Activated T-helper 17 cell treated with anti-CD3 and anti-CD28 coated beads, Interleukin-2, amount 50 U/mL, for 72 hours (primary cell): Measurements from ENCODE around the gene RGS7. TPM values are rescaled to one million over a fixed set of nuclear protein-coding genes. Genes with fewer than 3 reads are reported as not detected.
"Not testable (repeated sequence)": the region's sequence is repeated elsewhere in the genome, so short reads cannot be mapped to it uniquely, and the experiment has no call there.

ENCODE experiments used
- ATAC-seq: fragments of 150-1000 bp; cut with Tn5 transposase; replicated peaks from 2 replicates; pipeline ENCODE4 v1.10.0; 2021; ENCODE audit warnings: mild to moderate bottlenecking, moderate library complexity
- H3K27ac Mint-ChIP-seq: one replicate; pipeline ENCODE4 v1.8.0; 2022; ENCODE audit warnings: mixed read lengths
- H3K27me3 Mint-ChIP-seq: one replicate; pipeline ENCODE4 v1.8.0; 2022; ENCODE audit warnings: mixed read lengths
- H3K36me3 Mint-ChIP-seq: one replicate; pipeline ENCODE4 v1.8.0; 2022; ENCODE audit warnings: low read depth, mild to moderate bottlenecking, mixed read lengths
- H3K4me1 Mint-ChIP-seq: one replicate; pipeline ENCODE4 v1.8.0; 2022; ENCODE audit warnings: mixed read lengths
- H3K4me3 Mint-ChIP-seq: one replicate; pipeline ENCODE4 v1.8.0; 2022; ENCODE audit warnings: mild to moderate bottlenecking, mixed read lengths
- H3K9me3 Mint-ChIP-seq: one replicate; pipeline ENCODE4 v1.8.0; 2022; ENCODE audit warnings: mixed read lengths
- total RNA-seq, 2 donors: library from RNA; stranded (reverse); gene quantifications; one replicate each; pipeline ENCODE4 v1.2.3, GENCODE V29; 2022

Gene RGS7
- total RNA-seq, 2 donors from 2014 or later = not detected

DNA sequence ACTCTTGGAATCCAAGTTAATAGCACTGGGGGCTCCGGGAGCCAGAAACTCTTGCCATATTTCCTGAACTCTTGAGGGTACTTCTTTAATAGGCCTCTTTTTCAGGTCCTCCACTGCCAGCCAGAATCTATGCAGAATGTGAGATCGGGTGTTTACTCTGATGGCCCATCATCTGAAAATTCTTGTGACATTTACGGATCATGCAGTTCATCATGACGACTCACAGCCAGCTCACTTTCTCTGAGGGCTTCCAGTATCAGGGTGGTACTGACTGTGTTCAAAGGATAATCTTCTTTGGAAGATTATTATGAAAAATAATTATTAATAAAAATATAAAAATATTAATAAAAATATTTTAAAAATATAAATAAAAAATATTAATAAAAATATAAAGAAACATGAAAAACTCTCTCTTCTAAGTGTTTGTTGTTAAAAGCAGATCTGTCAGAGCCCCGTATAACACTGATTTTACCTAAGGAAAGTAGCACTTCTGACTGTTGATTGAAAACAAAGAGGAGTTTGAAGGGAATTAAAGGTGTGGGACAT is 550.7 kb downstream of the RGS7 start:
- H3K4me1 Mint-ChIP-seq = no peaks in the 10 kb centered on the region
- ATAC-seq = no peak
- H3K36me3 Mint-ChIP-seq = no peaks in the 10 kb centered on the region
- H3K27me3 Mint-ChIP-seq = peaks cover 6% of the 10 kb centered on the region
- H3K9me3 Mint-ChIP-seq = no peaks in the 10 kb centered on the region
- no peak overlapping the region for H3K27ac Mint-ChIP-seq
- no peak overlapping the region for H3K4me3 Mint-ChIP-seq

DNA sequence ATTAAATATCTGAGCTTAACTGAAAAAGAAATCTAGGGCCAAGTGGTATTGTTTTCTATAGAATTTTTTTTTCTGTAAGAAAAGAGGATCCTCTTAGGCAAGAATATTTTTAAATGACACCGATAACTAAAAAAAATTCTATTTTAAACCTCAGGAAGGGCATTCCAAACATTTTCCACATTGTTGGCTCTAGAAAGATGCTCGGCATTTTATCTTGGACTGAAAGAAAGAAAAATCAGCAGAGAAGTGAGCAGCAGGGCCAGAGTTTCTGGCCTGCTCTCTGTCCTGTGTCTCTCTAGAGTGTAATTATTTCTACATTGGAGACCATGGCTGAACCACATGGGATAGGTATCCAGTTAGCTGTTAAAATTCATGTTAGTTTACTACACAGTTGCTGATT is 552.5 kb downstream of the RGS7 start:
- Mint-ChIP-seq H3K4me1 (no peaks in the 10 kb centered on the region), H3K4me3 (no peak overlapping the region)
- no peak for ATAC-seq

DNA sequence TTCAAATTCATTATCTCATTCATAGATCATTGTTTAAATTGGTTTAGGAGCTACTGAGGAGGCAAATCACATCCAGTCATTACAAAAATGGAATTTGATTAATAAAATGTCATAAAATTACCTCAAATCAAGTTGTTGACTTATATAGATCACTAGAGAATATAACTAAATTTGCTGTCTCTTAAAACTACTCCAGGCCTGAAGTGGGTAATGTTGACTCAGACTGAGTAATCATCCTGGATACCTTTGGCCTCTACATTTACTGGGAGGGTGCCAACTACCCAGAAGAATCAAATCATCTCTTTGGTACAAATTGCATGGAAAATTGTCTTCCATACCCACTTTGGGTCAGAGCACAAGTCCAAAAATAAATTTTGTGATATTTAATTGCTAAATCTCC is 553.9 kb downstream of the RGS7 start:
- no peak for ATAC-seq
- no peak overlapping the region for H3K4me3 Mint-ChIP-seq
- H3K27me3 Mint-ChIP-seq = peaks cover 10% of the 10 kb centered on the region
- H3K9me3 Mint-ChIP-seq = no peaks in the 10 kb centered on the region
- no peaks in the 10 kb centered on the region for H3K36me3 Mint-ChIP-seq
- H3K4me1 Mint-ChIP-seq = no peaks in the 10 kb centered on the region
- no peak overlapping the region for H3K27ac Mint-ChIP-seq

More for the DNA sequence above, 552.5 kb downstream of the RGS7 start:
- Mint-ChIP-seq H3K9me3 (no peaks in the 10 kb centered on the region), H3K27ac (no peak overlapping the region), H3K36me3 (no peaks in the 10 kb centered on the region), H3K27me3 (peaks cover 10% of the 10 kb centered on the region)

DNA sequence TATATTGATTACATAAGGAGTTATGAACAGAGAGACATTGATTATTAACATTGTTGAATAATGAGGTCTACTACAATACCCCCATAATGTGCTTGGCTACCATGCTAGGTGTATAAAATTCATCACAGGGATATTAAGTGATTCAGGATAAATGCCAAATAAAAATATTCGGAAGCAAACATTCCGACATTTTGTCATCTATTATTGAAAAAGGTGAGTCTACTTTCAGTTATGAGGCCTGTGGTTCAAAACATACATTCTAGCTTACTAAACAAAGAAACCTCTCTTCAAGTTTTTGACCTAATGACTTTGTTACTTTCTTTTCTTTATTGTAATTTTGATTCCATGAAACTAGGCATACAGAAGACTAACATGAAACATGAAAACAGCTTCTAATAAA is 554.7 kb downstream of the RGS7 start:
- H3K27me3 Mint-ChIP-seq = peaks cover 7% of the 10 kb centered on the region
- no peak for ATAC-seq
- no peaks in the 10 kb centered on the region for H3K36me3 Mint-ChIP-seq
- no peak overlapping the region for H3K4me3 Mint-ChIP-seq
- no peaks in the 10 kb centered on the region for H3K4me1 Mint-ChIP-seq
- H3K27ac Mint-ChIP-seq = no peak overlapping the region
- no peaks in the 10 kb centered on the region for H3K9me3 Mint-ChIP-seq

DNA sequence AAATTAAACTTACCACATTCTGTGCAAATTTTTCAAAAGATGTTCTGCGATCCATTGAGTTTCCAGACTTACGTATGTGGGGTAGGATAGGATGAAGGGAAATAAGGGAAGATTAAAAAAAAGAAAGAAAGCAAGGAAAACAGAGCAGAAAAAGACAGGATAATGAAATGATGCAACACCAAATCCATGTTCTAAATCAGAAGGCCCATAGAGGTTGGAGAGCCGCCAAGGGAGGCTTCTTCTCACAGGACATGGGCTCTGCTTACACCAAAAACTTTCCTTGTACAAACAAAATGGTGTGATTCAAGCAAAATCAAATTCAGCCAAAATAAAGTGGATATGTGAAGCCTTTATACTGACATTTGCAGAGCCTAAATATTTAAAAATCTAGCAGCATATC is 555.6 kb downstream of the RGS7 start:
- H3K9me3 Mint-ChIP-seq = no peaks in the 10 kb centered on the region
- H3K4me1 Mint-ChIP-seq = no peaks in the 10 kb centered on the region
- H3K27me3 Mint-ChIP-seq = peaks cover 7% of the 10 kb centered on the region
- no peak overlapping the region for H3K4me3 Mint-ChIP-seq
- no peaks in the 10 kb centered on the region for H3K36me3 Mint-ChIP-seq
- no peak overlapping the region for H3K27ac Mint-ChIP-seq
- no peak for ATAC-seq

DNA sequence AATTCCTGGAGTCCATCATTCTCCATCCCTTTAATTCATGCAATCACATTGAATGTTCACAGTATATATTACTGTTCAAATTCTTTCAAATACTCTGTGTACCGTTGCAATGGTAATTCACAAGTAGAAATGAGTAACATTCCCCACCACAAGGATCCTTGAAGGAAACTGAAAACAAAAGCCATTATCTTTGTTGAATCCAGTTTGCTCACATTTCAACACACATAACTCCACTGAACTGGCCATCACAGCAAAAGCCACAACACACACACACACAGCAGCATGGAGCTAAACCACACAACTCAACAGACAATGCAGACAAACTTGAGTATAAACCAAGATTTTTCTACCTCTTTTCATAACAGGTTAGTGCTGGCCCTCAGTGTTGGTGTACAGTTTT is 556.7 kb downstream of the RGS7 start:
- no peak overlapping the region for H3K4me3 Mint-ChIP-seq

DNA sequence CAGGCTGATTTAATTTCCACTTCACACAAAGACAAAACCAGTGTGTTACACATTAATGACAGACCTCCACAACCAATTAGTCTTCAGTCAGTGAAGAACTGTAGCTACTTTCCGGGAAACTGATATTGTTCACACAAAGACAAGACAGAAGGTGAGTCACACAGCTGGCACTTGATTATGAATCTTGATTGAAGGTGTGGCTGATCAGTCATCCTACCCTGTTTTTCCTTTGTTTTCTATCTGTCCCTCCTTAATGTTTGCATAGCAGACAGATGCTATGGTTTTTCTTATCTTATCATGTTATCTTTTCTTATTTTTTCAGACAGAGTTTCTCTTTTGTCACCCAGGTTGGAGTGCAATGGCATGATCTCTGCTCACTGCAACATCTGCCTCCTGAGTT is 560.0 kb downstream of the RGS7 start:
- H3K27me3 Mint-ChIP-seq = peaks cover 13% of the 10 kb centered on the region
- H3K36me3 Mint-ChIP-seq = no peaks in the 10 kb centered on the region
- H3K9me3 Mint-ChIP-seq = no peaks in the 10 kb centered on the region
- H3K27ac Mint-ChIP-seq = no peak overlapping the region
- H3K4me1 Mint-ChIP-seq = no peaks in the 10 kb centered on the region
- no peak overlapping the region for H3K4me3 Mint-ChIP-seq
- ATAC-seq = peak; percentile 43

More for the DNA sequence above, 556.7 kb downstream of the RGS7 start:
- no peak for ATAC-seq
- peaks cover 7% of the 10 kb centered on the region for H3K27me3 Mint-ChIP-seq
- H3K27ac Mint-ChIP-seq = no peak overlapping the region
- H3K9me3 Mint-ChIP-seq = no peaks in the 10 kb centered on the region
- no peaks in the 10 kb centered on the region for H3K36me3 Mint-ChIP-seq
- H3K4me1 Mint-ChIP-seq = no peaks in the 10 kb centered on the region

DNA sequence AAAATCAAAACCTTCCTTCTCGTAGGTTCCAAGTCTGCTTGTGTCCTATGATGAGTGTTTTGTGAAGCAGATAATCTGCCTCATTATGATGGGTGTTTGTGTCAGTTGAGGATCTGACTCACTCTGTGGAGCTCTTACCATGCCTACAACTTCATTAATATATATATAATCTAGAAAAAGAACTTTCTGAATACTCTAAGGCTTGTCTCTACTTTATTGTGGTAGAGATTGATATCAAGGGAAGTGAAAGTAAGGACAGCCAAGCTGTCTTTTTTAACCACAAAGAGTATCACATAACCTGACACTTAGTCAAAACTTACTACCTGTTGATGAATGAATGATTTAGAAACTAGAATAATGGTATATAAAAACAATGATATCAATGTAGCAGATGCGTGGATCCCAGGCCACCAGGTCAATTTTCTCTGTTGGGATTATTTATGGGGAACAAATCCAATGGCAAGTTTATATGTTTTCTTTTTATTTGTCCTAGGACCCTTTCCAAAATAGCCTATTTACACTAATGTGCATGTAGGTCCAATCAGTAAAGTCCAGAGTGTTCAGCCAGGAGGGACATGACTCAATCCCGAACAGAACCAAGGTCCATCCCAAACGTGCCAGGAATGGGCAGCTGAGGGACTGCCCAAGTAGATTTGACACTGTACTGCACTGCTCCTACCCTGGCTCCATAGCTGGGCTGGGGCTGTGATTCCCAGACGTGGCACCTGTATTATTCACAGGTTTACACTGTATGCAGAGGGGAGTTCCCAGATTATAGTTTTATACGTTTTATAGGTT is 562.8 kb downstream of the RGS7 start:
- H3K9me3 Mint-ChIP-seq = no peaks in the 10 kb centered on the region
- H3K36me3 Mint-ChIP-seq = no peaks in the 10 kb centered on the region
- no peak overlapping the region for H3K4me3 Mint-ChIP-seq
- no peaks in the 10 kb centered on the region for H3K4me1 Mint-ChIP-seq
- ATAC-seq = peak; percentile 91
- H3K27ac Mint-ChIP-seq = no peak overlapping the region
- H3K27me3 Mint-ChIP-seq = peaks cover 11% of the 10 kb centered on the region

DNA sequence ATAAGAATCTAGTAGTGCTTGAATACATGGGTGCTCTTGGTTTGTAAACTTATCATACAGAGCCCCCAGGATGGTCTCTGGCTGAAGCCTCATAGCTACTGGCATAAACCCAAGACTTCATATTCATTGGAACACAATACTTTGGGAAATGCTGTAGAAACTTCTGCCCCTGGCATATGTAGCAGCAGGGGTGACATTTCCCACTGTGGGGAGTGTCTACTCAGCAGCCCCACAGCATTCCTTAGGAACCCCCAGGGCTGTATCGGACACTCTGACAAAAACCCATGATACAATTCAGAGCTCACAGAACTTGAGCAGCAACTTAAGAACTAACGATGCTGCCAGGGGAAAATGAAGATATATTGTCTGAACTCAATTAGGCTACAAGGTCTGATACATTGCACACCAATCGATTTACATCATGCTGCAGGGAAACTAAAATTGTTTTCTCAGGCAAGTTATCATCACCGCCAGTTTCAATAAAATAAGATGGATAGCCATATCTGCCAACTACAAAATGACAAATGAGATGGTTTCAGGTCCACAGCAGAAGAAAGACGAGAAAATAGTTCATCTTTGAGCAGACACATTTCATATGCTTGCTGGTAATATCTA is 564.0 kb downstream of the RGS7 start:
- H3K4me1 Mint-ChIP-seq = no peaks in the 10 kb centered on the region
- no peak for ATAC-seq
- no peak overlapping the region for H3K27ac Mint-ChIP-seq
- peaks cover 17% of the 10 kb centered on the region for H3K27me3 Mint-ChIP-seq
- H3K9me3 Mint-ChIP-seq = no peaks in the 10 kb centered on the region
- H3K4me3 Mint-ChIP-seq = no peak overlapping the region
- H3K36me3 Mint-ChIP-seq = no peaks in the 10 kb centered on the region

DNA sequence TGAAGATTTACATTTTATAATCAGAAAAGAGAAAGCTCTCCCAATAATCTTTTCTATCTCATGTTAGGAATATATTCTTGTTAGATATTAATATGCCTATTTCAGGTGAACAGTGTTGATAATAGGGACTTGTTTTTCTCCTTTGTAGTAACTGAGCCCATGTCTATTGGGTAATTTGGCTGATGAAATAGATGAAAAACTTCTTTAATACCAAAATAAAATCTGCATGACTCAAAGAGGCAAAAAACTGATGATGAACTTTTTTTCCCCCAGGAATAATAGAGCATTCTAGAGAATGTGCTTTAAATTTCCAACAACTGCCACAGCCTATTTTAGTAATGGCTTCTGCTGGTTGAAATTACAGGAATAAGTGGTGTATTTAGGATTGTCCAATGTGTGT is 566.1 kb downstream of the RGS7 start:
- Mint-ChIP-seq H3K4me3 (no peak overlapping the region), H3K9me3 (no peaks in the 10 kb centered on the region), H3K27me3 (peaks cover 25% of the 10 kb centered on the region), H3K4me1 (no peaks in the 10 kb centered on the region), H3K36me3 (no peaks in the 10 kb centered on the region), H3K27ac (no peak overlapping the region)
- ATAC-seq = no peak

DNA sequence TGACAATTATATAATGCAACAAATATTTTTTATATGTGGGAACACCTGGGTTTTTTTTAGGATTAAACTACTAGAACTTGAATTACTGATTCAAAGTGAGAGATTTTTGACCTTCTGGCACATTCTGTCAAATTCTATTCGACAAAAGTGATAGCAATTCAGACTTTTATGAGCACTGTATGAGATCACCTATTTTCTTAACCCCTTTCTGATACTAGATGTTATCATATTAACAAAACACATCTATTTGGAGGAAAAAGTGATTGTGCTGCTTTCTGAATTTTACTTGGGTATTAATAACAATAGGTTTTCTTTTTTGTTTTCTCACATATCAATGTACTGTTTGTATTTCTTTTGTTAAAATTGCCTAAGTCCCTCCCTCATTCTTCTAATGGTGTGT is 570.1 kb downstream of the RGS7 start:
- no peaks in the 10 kb centered on the region for H3K9me3 Mint-ChIP-seq
- H3K27me3 Mint-ChIP-seq = peaks cover 23% of the 10 kb centered on the region
- no peaks in the 10 kb centered on the region for H3K36me3 Mint-ChIP-seq
- H3K4me1 Mint-ChIP-seq = no peaks in the 10 kb centered on the region
- no peak overlapping the region for H3K4me3 Mint-ChIP-seq
- no peak for ATAC-seq
- no peak overlapping the region for H3K27ac Mint-ChIP-seq

DNA sequence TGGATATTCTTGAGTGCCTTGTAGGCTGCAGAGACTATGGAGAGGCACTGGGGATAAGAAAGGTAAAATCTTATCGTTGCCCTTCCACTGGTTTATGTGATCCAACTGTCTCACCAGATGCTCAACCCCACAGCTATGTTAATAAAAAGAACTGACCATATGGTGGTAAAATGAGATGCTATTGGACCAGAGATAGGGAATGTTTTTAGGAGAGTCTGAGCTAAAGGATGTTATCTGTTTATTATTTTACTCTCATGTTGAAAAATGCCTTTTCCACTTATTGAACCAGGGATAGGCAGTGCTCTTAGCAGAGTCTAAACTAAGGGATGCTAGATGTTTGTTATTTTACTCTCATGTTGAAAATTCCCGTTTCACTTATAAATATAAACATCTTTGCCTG is 572.2 kb downstream of the RGS7 start:
- no peaks in the 10 kb centered on the region for H3K36me3 Mint-ChIP-seq
- H3K4me1 Mint-ChIP-seq = no peaks in the 10 kb centered on the region
- no peak for ATAC-seq
- H3K27ac Mint-ChIP-seq = no peak overlapping the region
- H3K4me3 Mint-ChIP-seq = no peak overlapping the region
- no peaks in the 10 kb centered on the region for H3K9me3 Mint-ChIP-seq
- peaks cover 20% of the 10 kb centered on the region for H3K27me3 Mint-ChIP-seq

DNA sequence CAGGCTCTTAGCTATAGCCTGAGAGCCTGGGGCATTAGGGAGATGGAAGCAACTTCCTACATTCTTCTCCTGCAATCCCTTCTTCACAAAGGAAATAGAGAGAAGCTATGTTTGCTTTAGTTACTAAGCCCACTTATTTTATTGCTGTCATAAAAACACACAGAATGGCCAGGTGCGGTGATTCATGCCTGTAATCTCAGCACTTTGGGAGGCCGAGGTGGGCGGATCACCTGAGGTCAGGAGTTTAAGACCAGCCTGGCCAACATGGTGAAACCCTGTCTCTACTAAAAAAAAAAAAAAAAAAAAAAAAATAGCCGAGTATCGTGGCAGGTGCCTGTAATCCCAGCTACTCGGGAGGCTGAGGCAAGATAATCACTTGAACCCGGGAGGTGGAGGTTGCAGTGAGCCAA is 573.3 kb downstream of the RGS7 start:
- not testable (repeated sequence) for H3K9me3 Mint-ChIP-seq, H3K4me3 Mint-ChIP-seq, ATAC-seq, H3K4me1 Mint-ChIP-seq, H3K36me3 Mint-ChIP-seq, H3K27ac Mint-ChIP-seq
- peaks cover 20% of the 10 kb centered on the region for H3K27me3 Mint-ChIP-seq

DNA sequence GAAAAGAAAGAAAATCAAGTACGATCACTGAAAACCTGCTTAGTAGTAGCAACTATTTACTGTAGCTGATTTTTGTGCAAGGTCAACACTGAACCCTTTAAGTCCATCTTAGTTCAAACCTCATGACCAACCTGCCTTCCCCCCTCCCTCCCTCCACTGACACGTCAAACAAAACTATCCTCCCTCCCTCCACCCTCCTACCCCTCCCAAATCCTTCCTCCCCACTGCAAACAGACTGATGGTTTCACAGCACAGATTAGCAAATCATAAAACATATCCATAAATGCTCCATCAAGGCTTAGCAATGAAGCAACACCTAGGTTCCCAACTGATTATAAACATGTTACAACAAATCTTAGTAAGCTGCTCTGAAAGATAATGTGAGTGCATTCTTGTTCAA is 580.8 kb downstream of the RGS7 start:
- no peaks in the 10 kb centered on the region for H3K9me3 Mint-ChIP-seq
- no peaks in the 10 kb centered on the region for H3K27me3 Mint-ChIP-seq
- no peak overlapping the region for H3K27ac Mint-ChIP-seq
- no peaks in the 10 kb centered on the region for H3K4me1 Mint-ChIP-seq
- no peak overlapping the region for H3K4me3 Mint-ChIP-seq
- ATAC-seq = no peak
- no peaks in the 10 kb centered on the region for H3K36me3 Mint-ChIP-seq

DNA sequence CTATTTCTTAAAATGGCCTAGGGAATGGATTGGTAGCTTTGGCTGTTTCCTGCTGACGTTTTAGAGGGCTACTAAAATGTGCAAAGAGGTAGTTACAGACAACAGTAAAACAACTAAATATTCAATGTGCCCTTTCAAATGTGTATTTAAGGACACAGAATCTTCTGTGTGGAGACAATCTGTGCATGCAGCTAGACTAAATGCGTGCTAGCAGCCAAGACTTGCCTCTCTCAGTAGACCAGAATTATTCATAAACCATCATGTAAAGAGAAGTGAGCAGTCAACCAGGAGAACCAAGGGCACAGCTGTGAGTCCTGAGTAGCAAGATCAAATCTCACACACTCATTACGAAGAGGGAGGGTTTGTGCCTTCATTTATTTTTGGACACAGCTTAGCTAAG is 584.9 kb downstream of the RGS7 start:
- H3K4me3 Mint-ChIP-seq = no peak overlapping the region
- peaks cover 10% of the 10 kb centered on the region for H3K27me3 Mint-ChIP-seq
- H3K36me3 Mint-ChIP-seq = no peaks in the 10 kb centered on the region
- no peak overlapping the region for H3K27ac Mint-ChIP-seq
- ATAC-seq = no peak
- H3K4me1 Mint-ChIP-seq = no peaks in the 10 kb centered on the region
- H3K9me3 Mint-ChIP-seq = no peaks in the 10 kb centered on the region
